Neural progenitor cell (in vitro differentiated cells): ENCODE results near the gene LASP1NB.

ENCODE experiments used
- DNase-seq: peaks from one replicate; pipeline ENCODE4 v3.0.0-alpha.2; 2016; ENCODE audit warnings: low spot score
- H2AFZ ChIP-seq: fragments of 200-600 bp; sonication (generic); replicated peaks from 2 replicates; pipeline ENCODE4 v1.6.1; 2016; ENCODE audit warnings: antibody characterized with exemption
- H3F3A ChIP-seq: fragments of 200-600 bp; sonication (generic); 2 replicates; pipeline ENCODE4 v1.6.1; 2016; ENCODE audit warnings: antibody characterized with exemption, low read depth
- H3K27ac ChIP-seq: fragments of 200-600 bp; sonication (generic); 2 replicates; pipeline ENCODE4 v1.5.1; 2016; ENCODE audit warnings: mild to moderate bottlenecking
- H3K27me3 ChIP-seq: fragments of 200-600 bp; sonication (generic); 2 replicates; pipeline ENCODE4 v1.6.1; 2016; ENCODE audit warnings: mild to moderate bottlenecking, moderate library complexity
- H3K36me3 ChIP-seq: fragments of 200-600 bp; sonication (generic); 2 replicates; pipeline ENCODE4 v1.5.1; 2016
- H3K4me1 ChIP-seq: fragments of 200-600 bp; sonication (generic); 2 replicates; pipeline ENCODE4 v1.6.1; 2016; ENCODE audit warnings: mixed run types
- H3K4me2 ChIP-seq: fragments of 200-600 bp; sonication (generic); 2 replicates; pipeline ENCODE4 v1.6.1; 2016
- H3K4me3 ChIP-seq: fragments of 200-600 bp; sonication (generic); 2 replicates; pipeline ENCODE4 v1.5.1; 2016
- H3K79me2 ChIP-seq: fragments of 200-600 bp; sonication (generic); 2 replicates; pipeline ENCODE4 v1.6.1; 2016; ENCODE audit warnings: low read depth
- H3K9ac ChIP-seq: fragments of 200-600 bp; sonication (generic); 2 replicates; pipeline ENCODE4 v1.6.1; 2016
- H3K9me3 ChIP-seq: fragments of 200-600 bp; sonication (generic); 2 replicates; pipeline ENCODE4 v1.5.1; 2016; ENCODE audit warnings: low read depth
- H4K20me1 ChIP-seq: fragments of 200-600 bp; sonication (generic); 2 replicates; pipeline ENCODE4 v1.6.1; 2016; ENCODE audit warnings: low read depth
- H3K27ac Mint-ChIP-seq: 3 replicates; pipeline ENCODE4 v1.8.0; 2021; ENCODE audit warnings: mixed read lengths
- H3K27me3 Mint-ChIP-seq: 2 replicates; pipeline ENCODE4 v1.8.0; 2022; ENCODE audit warnings: low read depth, mild to moderate bottlenecking, inconsistent platforms, moderate library complexity, mixed read lengths; ENCODE audit not compliant: insufficient read depth
- H3K36me3 Mint-ChIP-seq: 3 replicates; pipeline ENCODE4 v1.8.0; 2021; ENCODE audit warnings: mixed read lengths
- H3K4me1 Mint-ChIP-seq: 3 replicates; pipeline ENCODE4 v1.8.0; 2021; ENCODE audit warnings: mixed read lengths
- H3K4me3 Mint-ChIP-seq: 3 replicates; pipeline ENCODE4 v1.8.0; 2021; ENCODE audit warnings: mild to moderate bottlenecking, moderate library complexity, mixed read lengths
- H3K9me3 Mint-ChIP-seq: 3 replicates; pipeline ENCODE4 v1.8.0; 2020; ENCODE audit warnings: mixed read lengths
- EZH2 ChIP-seq: fragments of 200-600 bp; sonication (generic); IDR thresholded peaks from 2 replicates; pipeline ENCODE4 v1.6.1; 2017; ENCODE audit warnings: antibody characterized with exemption, mild to moderate bottlenecking, moderate library complexity
- EZH2phosphoT487 ChIP-seq: fragments of 200-600 bp; sonication (generic); IDR thresholded peaks from 2 replicates; pipeline ENCODE4 v1.6.1; 2017; ENCODE audit warnings: antibody characterized with exemption
- TF ChIP-seq, protein P1 (sequence below): fragments of 200-600 bp; sonication (generic); IDR thresholded peaks from 2 replicates; pipeline ENCODE4 v1.5.1; 2017; ENCODE audit warnings: antibody characterized with exemption, mild to moderate bottlenecking

The LASP1NB gene

DNA sequence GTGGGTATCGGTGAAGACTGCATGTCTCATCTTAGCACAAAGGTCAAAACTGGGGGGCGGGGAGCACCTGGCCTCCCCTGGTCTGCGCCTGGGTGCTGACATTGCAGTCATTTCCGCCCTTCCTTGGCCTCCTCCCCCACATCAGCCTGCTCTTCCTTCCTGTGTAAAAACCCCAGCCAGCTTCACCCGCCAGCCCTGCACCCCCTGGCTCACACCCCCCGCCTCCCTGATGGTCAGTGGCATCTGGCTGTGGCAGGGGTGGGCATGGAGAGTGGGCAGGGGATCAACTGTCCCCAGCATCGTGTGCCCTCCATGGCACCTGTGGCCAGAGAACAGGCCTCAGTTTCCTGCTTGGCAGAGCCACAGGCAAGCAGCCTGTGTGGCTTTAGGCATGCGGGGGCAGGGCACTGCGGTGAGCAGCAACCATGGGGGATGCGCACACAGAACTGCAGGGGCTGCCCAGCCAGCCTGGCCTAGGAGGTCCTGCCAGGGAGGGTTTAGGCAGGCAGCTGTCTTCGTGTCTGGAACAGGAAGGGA is 26.5 kb upstream of the LASP1NB start:
- TF ChIP-seq EZH2, result no peak
- TF ChIP-seq, protein P1, sequence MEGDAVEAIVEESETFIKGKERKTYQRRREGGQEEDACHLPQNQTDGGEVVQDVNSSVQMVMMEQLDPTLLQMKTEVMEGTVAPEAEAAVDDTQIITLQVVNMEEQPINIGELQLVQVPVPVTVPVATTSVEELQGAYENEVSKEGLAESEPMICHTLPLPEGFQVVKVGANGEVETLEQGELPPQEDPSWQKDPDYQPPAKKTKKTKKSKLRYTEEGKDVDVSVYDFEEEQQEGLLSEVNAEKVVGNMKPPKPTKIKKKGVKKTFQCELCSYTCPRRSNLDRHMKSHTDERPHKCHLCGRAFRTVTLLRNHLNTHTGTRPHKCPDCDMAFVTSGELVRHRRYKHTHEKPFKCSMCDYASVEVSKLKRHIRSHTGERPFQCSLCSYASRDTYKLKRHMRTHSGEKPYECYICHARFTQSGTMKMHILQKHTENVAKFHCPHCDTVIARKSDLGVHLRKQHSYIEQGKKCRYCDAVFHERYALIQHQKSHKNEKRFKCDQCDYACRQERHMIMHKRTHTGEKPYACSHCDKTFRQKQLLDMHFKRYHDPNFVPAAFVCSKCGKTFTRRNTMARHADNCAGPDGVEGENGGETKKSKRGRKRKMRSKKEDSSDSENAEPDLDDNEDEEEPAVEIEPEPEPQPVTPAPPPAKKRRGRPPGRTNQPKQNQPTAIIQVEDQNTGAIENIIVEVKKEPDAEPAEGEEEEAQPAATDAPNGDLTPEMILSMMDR, result no peak
- no peak for TF ChIP-seq EZH2phosphoT487
- H3K27ac Mint-ChIP-seq, result no peak overlapping the region
- Histone ChIP-seq H3K4me2 (no peak overlapping the region), H3K4me3 (no peak overlapping the region), H3K9me3 (no peaks in the 10 kb centered on the region), H3K4me1 (peaks cover 41% of the 10 kb centered on the region), H4K20me1 (peaks cover 15% of the 10 kb centered on the region), H3F3A (peaks cover 24% of the 10 kb centered on the region), H3K36me3 (no peaks in the 10 kb centered on the region), H3K9ac (peak overlapping the region; percentile 8), H3K27me3 (no peaks in the 10 kb centered on the region), H3K79me2 (no peaks in the 10 kb centered on the region), H2AFZ (no peak overlapping the region), H3K27ac (no peak overlapping the region)
- H3K27me3 Mint-ChIP-seq, result peaks cover 3% of the 10 kb centered on the region
- H3K4me1 Mint-ChIP-seq, result peaks cover 55% of the 10 kb centered on the region
- no peak for DNase-seq
- no peaks in the 10 kb centered on the region for H3K9me3 Mint-ChIP-seq
- H3K4me3 Mint-ChIP-seq, result no peak overlapping the region
- H3K36me3 Mint-ChIP-seq, result peaks cover 7% of the 10 kb centered on the region

DNA sequence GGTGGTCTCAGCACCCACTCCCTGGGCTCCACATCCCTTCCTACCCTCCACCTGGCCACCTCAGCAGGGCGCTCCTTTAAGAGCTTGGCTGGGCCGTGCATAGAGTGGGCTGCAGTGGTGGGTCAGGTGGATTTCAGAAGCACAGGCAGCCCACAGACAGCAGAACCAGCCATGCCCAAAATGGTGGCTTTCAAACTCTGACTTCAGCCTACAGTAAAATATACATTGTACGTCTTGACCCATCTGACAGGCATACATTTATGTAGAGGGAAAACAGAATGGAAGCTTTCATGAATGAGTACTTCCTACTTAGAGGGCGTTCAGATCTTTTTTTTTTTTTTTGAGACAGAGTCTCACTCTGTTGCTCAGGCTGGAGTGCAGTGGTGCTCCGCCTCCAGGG is 26.0 kb upstream of the LASP1NB start:
- Histone ChIP-seq H4K20me1 (peaks cover 13% of the 10 kb centered on the region), H3K4me2 (no peak overlapping the region), H3K4me3 (no peak overlapping the region), H3K9me3 (no peaks in the 10 kb centered on the region), H3K36me3 (no peaks in the 10 kb centered on the region), H3K79me2 (no peaks in the 10 kb centered on the region), H3K27me3 (no peaks in the 10 kb centered on the region), H3K4me1 (peaks cover 41% of the 10 kb centered on the region), H2AFZ (no peak overlapping the region), H3F3A (peaks cover 24% of the 10 kb centered on the region), H3K9ac (no peak overlapping the region), H3K27ac (no peak overlapping the region)
- TF ChIP-seq EZH2phosphoT487, result no peak
- TF ChIP-seq, protein P1, result no peak
- TF ChIP-seq EZH2, result no peak
- Mint-ChIP-seq H3K27me3 (peaks cover 3% of the 10 kb centered on the region), H3K4me3 (no peak overlapping the region), H3K9me3 (no peaks in the 10 kb centered on the region), H3K4me1 (peaks cover 50% of the 10 kb centered on the region), H3K27ac (no peak overlapping the region), H3K36me3 (peaks cover 10% of the 10 kb centered on the region)
- no peak for DNase-seq

DNA sequence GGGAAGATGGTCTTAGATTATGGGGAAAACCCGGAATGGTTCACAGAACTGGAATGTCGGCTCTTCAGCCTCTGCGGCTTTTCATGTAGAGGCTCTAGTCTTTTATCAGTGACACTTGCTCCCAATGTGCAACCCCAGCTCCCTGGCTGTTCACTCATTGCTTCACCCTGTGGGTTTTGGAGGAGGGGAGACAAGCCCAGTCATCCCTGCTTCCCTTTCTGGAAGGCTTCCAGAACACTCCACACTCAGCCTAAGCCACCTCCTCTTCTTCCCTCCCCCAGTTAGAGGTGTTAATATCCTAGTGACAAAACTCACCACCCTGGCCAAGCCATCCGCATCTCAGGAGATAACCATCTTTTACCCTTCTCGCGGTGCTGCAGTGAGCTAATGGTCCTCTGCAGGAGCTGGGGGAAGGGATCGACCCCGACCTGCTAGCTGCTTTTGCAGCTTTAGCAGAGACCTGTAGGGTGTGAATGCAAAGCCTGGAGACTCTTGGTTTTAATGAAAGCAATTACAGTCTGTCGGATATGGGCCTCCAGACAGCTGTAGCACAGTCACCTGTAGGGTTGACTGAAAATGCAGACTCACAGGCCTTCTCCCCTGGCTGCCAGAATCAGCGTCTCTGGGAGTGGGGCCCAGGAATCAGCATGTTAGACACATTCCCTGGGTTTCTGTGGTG is 24.3 kb upstream of the LASP1NB start:
- peaks cover 6% of the 10 kb centered on the region for H3K79me2 ChIP-seq
- Mint-ChIP-seq H3K4me1 (peaks cover 41% of the 10 kb centered on the region), H3K27me3 (peaks cover 3% of the 10 kb centered on the region), H3K36me3 (peaks cover 13% of the 10 kb centered on the region), H3K27ac (peak overlapping the region; percentile 72), H3K9me3 (no peaks in the 10 kb centered on the region), H3K4me3 (peak overlapping the region; percentile 52)
- TF ChIP-seq EZH2phosphoT487 (no peak), EZH2 (no peak)
- TF ChIP-seq, protein P1, result no peak
- no peak overlapping the region for H3K4me3 ChIP-seq
- peaks cover 24% of the 10 kb centered on the region for H3F3A ChIP-seq
- peaks cover 34% of the 10 kb centered on the region for H3K4me1 ChIP-seq
- DNase-seq, result no peak
- H3K27me3 ChIP-seq, result no peaks in the 10 kb centered on the region
- no peak overlapping the region for H2AFZ ChIP-seq
- H4K20me1 ChIP-seq, result peaks cover 13% of the 10 kb centered on the region
- no peaks in the 10 kb centered on the region for H3K9me3 ChIP-seq
- H3K27ac ChIP-seq, result peak overlapping the region; percentile 71
- H3K36me3 ChIP-seq, result no peaks in the 10 kb centered on the region
- H3K4me2 ChIP-seq, result peak overlapping the region; percentile 41
- H3K9ac ChIP-seq, result no peak overlapping the region
